GM21786 (cell line): Measurements from ENCODE around the gene TMPRSS2.

ENCODE experiments used
- ATAC-seq: cut with Tn5 transposase; IDR thresholded peaks from one replicate; pipeline ENCODE4 v1.9.1; 2021; ENCODE audit not compliant: unreplicated experiment

Gene TMPRSS2

DNA sequence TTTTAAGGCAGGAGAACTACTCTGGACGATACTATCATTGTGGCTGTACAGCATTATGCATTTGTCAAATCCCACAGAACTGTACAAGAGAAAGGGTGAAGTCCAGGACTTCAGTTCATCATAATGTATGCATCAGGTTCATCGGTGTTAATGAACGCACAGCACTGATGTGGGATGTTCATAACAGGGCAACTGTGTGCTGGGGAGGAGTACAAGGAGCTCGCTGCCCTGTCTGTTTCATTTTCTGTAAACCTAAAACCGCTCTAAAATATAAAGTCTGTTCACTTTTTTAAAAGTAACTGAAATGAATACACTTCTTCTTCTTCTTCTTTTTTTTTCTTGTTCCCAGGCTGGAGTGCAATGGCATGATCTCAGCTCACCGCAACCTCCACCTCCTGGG, 25.0 kb downstream of the TMPRSS2 start:
- no peak for ATAC-seq

DNA sequence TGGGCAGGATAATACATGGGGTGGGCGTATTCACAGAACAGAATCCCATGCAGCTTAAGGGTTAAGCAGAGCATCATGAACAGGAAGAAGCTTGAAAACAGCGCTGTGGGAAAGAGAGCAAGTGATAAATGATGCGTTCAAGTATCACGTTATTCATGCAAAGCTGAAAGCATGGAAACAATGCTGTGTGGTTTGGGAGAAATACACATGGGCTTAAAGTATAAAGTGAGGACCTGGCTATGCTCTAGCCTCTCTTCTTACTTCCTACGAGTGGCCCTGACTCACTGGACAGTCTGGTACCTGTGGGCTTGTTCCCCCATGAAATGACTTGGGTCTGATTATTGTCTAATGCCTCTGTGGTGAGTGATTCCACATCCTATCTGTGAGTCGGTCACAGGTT, 25.7 kb downstream of the TMPRSS2 start:
- no peak for ATAC-seq

DNA sequence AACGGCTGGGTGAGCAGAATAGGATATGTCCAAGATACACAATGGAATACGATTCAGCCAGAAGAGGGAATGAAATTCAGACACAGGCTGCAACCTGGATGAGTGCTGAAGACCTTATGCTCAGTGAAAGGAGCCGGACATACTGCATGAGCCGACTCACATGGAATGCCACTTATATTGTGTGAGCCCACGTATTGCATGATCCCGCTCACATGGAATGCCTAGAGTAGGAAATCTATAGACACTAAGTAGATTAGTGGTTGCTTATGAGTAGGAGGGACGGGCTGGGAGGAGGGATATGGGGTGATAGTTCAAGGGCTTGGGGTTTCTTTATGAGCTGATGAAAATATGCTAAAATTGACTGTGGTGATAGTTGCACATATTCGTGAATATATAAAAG, 26.8 kb downstream of the TMPRSS2 start:
- no peak for ATAC-seq

DNA sequence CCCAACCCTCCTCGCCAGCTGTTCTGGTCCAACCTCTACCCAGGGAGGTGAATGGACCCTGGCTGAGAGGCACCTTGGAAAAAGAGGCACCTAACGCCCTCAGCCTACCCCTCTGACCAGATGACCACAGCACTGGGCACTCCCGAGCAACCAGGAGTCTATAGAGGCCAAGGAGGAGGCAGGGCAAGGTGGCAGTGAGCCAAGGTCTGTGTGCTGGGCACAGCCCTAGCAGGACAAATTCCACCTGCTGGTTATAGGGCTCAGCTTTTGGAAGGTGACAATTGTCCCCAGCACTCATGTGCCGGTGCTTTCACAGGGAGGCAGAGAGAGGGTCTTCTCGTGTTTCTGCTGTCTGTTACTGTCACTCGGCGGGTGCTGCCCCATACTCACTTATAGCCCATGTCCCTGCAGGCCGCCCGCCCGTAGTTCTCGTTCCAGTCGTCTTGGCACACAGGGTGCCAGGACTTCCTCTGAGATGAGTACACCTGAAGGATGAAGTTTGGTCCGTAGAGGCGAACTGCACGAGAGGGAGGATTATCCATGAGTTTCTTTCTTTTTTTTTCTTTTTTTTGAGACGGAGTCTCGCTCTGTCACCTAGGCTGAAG, 27.8 kb downstream of the TMPRSS2 start:
- no peak for ATAC-seq

DNA sequence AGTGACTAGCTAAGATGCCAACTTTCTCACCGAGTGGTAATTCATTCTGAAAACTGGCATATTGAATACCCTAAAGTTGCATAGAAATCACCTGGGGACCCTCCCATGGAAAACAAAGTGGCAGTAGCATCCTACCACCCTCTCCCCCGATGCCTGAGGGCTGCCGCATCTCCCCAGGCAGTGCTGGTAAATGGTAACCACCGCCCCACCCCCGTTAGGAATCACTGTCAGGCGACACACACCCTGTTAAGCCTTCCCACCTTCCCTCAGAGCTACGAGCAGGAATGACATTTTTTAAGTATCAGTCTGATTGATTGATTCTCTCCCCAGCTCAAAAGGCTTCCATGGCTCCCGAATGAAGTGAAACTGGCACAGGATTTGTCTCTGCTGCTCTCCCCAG, 28.3 kb downstream of the TMPRSS2 start:
- ATAC-seq = no peak

DNA sequence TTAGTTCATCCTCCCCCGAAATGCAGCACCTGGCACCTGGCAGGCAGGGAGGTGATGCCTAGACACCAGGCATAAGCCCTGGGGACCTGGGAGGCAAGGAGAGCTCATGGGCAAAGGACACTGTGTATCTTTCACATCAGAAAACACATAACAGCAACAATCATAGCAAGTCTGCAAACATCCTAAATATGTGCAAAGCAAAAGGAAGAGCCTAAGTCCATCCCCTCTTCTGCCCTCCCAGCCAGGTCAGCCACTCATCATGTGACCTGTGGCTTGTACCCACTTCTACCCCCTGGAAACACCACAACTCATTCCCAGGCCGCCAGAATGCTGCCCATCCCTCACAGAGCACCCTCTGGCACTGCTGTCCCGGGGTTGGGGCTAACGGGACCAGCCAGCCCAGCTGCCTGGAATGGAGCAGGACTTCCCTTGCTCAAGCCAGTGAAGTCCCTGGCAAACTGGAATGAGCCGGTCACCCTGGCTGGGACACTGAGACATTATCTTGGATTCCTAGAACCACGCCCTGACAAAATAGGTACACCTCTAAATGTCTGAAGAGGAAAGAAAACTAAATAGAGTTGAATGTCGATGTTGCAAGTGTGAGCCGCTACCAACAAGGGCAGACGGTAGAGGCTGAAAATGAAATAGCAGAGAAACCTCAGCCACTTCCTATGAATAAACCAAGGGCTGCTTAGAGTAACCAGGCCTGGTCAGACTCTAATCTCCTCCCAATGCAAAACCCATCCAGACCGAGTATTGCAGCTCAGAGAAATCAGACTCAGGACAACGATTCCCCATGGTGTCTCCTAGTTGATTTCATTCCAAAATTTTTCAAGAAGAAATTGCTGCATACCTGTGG, 29.4 kb downstream of the TMPRSS2 start:
- no peak for ATAC-seq

DNA sequence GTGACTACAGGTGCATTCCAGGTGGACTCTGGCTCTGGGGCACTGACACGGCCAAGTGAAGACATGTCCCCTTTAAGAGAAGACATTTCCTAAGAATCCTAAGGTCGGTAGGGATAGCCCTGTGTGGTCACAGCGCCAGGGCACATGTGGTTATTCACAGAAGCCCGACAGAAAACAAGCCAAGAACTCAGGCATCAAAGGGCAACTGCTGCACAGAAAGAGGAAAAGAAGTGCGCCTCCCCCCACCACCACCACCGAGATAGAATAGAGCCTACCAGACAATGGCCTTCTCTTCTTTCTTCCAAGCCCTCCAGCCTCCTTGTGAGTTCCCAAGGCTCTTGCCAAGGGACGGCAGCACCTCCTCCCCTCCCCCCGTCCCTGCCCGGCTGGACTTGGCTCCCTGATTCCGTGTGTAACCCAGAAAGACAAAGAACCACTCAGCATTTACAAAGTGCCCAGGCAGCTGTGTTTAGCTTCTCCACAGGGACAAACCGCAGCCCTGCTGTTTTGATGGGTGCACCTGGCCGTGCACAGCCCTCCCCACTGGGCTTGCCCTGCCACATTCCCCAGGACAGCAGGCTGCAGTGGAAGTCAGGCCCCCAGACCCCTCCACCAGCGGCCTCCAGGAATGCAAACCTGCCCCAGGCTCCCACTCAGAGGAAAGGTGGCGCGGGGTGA, 30.2 kb downstream of the TMPRSS2 start:
- ATAC-seq = no peak

DNA sequence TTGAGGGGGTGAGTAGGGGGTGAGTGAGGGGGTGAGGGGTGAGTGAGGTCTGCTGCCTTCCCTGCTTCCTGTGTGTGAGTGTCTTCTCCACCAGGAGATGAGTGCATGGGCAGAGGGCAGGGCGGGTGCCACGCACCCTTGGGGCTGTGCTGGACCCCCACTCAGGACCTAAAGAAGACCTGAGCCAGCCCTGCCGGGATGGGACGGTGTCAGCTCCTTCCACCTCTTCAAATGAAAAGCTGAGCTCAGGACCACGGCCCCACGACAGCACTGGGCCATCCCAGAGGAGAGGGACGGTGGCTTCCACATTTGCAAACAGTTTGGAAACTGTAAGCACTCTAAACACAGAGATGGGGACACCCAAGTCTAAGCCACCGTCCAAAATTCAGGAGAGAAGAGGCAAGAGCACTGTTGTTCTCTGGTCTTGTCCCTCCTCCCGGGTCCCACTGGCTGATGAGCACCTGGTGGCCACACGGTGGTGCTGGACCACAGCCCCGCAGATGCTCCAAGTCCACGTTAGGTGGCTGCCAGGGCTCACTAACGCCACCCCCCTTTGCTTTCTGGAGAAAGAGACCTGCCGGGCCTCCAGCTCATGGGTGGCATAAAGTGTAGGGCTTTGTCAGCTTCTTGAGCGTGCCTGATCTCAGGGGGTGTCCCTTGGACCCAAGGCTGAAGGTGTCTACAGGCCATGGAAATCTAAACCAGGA, 32.1 kb downstream of the TMPRSS2 start:
- ATAC-seq = no peak

DNA sequence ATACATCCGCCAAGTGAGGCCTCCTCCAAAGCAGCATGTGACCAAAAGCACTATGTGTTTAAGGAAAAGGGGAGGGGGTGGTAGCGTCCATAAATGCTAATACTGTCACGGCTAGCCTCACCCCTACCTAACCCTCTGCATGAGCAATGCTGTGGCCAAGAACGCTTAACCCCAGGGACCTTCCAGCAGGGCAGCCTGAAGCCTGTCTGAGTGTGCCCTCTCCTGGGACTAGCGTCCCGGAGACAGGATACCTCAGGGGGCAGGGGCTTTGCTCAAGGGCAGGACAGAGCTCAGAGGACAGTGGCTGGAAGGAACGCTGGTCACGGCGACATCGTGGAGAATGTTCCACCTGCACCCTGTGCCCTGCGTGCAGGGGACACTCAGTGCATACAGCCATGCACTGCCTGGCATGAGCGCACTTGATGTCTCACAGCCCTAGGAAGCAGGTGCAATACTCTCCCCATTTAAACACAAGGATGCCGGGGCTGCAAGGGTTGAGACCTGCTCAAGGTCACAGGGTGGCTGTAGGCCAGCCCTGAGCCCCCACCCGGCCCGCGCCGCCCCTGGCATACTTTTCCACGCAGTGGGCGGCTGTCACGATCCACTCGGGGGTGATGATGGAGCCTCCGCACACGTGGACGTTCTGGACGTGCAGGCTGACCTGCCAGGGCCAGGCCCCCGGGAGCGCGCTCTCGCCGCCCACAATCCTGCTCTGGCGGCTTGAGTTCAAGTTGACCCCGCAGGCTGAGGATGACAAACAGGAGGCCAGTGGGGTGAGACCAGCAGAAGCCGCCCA, 35.0 kb downstream of the TMPRSS2 start:
- ATAC-seq = no peak

DNA sequence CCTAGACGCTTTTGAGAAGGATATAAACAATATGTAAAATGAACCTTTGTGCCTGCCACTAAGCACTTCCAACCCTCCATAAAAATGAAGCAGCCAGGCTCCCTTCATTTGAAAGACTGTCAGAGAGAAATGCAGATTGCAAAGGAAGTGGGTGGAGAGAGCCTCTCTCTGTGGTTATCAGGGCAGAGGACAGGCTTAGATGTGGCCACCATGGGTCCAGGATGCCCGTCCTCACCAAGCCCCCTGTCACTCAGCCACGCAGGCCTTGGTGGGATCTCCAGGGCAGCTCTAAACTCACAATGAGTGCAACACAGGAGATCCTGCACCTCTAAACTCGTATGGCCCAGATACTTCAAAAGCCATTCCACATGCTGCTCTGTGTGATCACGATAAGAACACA, 37.9 kb downstream of the TMPRSS2 start:
- ATAC-seq = no peak

DNA sequence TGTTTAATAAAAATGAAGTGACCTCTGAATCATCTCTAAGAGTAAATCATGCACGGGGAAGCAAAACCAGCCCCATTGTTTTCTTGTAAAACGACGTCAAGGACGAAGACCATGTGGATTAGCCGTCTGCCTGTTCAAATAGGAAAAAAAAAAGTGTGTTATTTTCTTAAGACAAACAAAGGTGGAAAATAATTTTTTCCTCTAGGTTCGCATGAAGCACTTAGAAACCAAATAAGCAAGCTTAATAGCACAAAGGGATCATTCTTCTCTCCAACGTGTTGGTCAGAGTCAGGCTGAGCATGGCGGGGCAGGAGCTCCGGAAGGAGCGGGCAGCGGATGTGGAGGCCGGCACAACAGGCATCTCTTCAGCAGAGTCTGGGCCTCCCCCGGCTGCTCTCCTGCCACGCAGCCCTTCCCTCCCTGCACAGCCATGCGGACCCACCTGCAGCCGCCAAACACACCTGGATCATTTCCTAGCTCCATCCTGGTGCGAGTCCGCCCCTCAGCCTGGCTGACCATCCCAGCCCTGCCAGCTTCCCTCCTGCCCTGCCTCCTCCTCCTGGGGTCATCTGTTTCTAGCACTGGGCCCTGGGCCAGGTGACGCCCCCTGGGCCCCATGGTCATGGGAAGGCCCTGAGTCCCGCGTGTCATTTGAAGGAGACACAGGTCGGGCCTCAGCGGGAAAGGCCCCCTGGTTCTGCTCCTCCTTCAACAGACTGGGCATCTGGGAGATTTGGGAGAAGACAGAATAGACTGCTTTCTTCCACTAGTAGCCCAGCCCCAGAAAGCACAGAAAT, 41.7 kb downstream of the TMPRSS2 start:
- ATAC-seq = no peak

DNA sequence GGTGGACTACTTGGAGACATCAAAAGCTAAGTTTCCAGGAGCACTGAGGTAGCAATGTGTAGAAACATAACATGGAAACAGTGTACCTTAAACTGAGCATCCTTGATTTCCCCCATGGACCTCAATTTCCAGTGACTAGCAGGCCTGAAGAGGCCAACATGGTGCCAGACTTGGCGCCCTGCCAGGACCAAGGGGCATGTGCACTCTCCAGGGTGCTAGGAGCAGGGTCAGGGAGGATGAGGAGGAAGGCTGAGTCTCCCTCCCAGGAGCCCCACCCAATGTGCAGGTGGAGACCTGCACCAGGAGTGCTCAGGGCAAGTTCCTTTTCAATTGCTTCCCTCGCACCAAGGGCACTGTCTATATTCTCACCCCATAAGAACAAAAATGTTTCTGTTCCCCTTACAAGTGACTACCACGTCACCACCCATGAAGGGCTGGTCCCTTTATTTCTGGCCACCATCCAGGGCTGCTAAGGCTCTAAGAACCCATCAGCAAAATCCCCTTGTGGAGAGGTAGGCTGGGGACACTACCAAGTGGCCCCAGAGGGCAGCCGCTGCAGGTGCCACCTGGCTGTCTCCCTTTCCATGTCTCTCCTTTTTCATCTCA, 42.7 kb downstream of the TMPRSS2 start:
- ATAC-seq = no peak

DNA sequence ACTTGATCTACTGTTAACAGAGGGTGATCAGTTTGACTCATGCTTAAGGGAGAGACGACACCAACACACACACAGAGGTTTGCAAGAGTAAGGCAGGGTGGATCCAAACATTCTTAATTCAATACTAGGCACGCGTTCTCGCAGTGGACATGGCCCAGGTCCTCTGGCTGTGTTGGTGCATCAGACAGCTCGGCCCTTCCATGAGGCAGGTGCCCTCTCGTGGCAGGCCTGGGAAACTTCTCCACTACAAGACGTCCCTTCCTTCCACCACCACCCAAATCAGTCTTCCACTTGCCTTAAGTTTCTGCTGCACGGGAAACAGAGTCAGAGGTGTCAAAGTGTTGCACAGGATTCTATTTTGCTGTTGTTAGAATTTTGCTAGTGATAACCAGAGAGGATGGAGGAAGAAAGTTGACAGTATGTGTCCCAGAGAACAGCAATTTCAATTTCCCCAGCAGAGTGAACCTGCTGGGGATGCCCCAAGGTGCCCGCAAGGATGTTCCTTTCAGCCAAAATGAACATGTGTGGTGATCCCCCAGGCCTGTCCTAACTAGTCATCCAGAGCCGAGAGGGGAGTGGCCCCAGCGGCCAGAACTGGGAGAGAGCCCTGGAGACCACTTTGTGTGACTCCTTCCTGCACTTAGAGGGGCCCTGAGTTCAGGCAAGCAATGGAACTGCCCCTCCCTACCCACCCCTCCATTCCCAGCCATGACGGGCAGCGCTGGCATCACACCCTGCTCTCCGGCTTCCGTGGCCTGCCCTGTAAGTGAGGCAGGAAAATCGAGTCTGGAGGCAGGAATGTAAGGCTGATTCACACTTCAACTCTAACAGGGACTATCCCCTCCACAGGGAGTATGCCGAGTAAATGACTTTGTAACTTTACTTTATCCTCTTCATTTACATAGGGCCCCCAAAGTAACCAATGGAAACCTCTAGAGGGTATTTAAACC, 47.1 kb downstream of the TMPRSS2 start:
- ATAC-seq = peak; percentile 57

DNA sequence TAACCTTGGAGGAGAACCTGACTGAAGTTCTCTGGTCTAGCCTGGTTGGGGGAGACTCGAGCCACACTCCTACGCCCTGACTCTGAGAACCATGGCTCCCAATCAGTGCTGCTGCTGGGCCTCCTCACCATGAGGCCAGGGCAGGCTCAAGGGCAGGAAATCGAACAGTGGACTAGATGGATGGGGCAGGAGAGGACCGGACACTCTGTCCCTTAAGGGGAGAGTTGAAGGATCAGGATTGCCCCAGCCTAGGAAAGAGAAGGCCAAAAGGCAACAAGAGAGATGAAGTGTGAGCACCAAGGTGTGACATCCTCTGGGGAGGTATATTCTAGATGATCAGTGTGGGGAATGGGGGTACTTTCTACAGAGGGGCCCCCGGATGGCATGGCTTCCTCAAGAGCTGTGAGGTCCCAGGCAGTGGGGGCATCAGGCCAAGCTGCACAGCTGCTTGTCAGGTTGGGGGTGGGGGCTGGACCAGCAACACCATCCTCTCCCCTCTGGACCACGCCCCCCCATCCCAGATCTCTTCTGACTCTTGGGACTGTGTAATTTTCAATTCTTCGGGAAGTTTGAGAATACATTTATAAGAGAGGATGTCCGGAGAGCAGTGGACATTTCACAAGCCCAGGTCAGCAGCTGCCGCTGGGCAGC, 47.9 kb downstream of the TMPRSS2 start:
- no peak for ATAC-seq

DNA sequence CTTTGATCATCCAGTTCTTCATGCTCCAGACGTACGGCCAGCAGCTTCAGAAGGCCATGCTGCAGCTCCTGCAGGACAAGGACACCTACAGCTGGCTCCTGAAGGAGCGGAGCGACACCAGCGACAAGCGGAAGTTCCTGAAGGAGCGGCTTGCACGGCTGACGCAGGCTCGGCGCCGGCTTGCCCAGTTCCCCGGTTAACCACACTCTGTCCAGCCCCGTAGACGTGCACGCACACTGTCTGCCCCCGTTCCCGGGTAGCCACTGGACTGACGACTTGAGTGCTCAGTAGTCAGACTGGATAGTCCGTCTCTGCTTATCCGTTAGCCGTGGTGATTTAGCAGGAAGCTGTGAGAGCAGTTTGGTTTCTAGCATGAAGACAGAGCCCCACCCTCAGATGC, 49.4 kb downstream of the TMPRSS2 start:
- ATAC-seq = no peak

DNA sequence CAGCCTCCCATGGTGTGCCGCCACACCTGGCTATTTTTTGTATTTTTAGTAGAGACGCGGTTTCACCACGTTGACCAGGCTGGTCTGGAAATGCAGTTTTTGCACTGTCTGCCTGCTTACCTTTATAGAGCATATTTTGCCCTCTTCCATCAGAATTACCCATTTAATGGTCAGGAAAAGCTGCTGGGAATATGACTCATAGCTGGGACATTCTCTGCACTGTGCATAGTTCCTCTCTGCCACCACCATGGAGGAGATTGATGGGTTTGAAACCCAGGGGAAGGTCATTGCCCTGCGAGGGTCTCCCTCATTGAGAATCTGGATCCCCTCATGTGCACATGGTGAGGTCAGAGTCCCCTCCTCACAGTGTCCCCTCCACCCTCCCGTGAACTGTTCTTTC, 49.8 kb downstream of the TMPRSS2 start:
- no peak for ATAC-seq

DNA sequence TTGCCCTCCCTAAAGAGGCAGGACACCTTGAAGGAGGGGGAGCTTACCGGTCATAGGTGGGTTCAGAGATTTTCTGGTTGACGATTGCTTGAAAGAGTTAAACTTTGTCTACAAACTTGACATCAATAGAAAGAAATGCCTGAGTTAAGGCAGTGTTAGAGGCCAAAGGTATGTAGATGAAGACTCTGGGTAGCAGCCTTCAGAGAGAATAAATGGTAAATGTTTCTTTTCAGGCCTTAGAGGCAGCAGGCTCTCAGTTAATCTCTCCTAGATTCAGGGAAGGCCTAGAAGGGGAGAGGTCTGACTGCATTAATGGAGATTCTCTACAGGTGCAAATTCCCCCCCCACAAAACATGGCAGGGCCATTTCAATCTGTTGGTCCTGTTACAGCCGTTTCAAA, 54.2 kb downstream of the TMPRSS2 start:
- ATAC-seq = no peak

DNA sequence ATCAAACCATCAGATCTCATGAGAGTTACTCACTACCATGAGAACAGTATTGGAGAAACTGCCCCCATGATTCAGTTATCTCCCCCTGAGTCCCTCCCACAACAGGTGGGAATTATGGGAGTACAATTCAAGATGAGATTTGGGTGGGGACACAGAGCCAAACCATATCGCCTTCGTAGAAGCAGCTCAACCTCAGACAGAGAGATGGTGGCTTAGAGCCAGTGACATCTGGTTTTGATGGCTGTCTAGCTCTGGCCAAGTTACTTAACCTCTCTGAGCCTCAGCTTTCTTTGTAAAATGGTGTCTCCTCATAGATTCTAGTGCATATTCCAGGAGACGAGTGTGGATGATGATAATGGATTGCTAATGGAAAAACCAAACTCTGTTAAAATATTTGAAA, 54.8 kb downstream of the TMPRSS2 start:
- no peak for ATAC-seq
